NT2/D1 (cell line): ENCODE data around the gene DMRT1.

Experiments used
- SUZ12 ChIP-seq: IDR thresholded peaks from 2 replicates; pipeline ENCODE4 v1.6.1; 2011; ENCODE audit not compliant: insufficient read length, insufficient read depth; ENCODE audit errors: extremely low read depth
- YY1 ChIP-seq: IDR thresholded peaks from 2 replicates; pipeline ENCODE4 v1.6.1; 2011; ENCODE audit not compliant: insufficient read length, insufficient read depth
- ZNF274 ChIP-seq: IDR thresholded peaks from 2 replicates; pipeline ENCODE4 v1.6.1; 2011; ENCODE audit warnings: mild to moderate bottlenecking, low read depth, low read length

GRCh38 chr9:806285-807156 lies 35.0 kb upstream of the DMRT1 start:
- TF ChIP-seq ZNF274, result no peak
- TF ChIP-seq YY1, result no peak
- no peak for TF ChIP-seq SUZ12
